HG03469 (cell line): ENCODE measurements around the gene CTBP1.

Experiments used
- ATAC-seq: cut with Tn5 transposase; IDR thresholded peaks from one replicate; pipeline ENCODE4 v1.9.1; 2021; ENCODE audit warnings: mild to moderate bottlenecking, moderate library complexity, moderate number of reproducible peaks; ENCODE audit not compliant: unreplicated experiment

CTBP1 gene

GRCh38 chr4:1211891-1212545 lies 36.9 kb downstream of the CTBP1 start:
- ATAC-seq = no peak

- no peak for ATAC-seq
Observed at GRCh38 chr4:1211371-1211770, 37.6 kb downstream of the CTBP1 start.

- no peak for ATAC-seq
Observed at GRCh38 chr4:1210971-1211370, 38.0 kb downstream of the CTBP1 start.

- ATAC-seq = no peak
Observed at GRCh38 chr4:1210241-1210841, 38.6 kb downstream of the CTBP1 start.

GRCh38 chr4:1209821-1210220 lies 39.1 kb downstream of the CTBP1 start:
- no peak for ATAC-seq

- ATAC-seq = no peak
Observed at GRCh38 chr4:1208970-1209704, 39.8 kb downstream of the CTBP1 start.

GRCh38 chr4:1208266-1208961 lies 40.5 kb downstream of the CTBP1 start:
- no peak for ATAC-seq

GRCh38 chr4:1207603-1208265 lies 41.2 kb downstream of the CTBP1 start:
- ATAC-seq = no peak

GRCh38 chr4:1207157-1207470 lies 41.8 kb downstream of the CTBP1 start:
- ATAC-seq = no peak

GRCh38 chr4:1206299-1207156 lies 42.4 kb downstream of the CTBP1 start:
- no peak for ATAC-seq

- ATAC-seq = no peak
Observed at GRCh38 chr4:1205586-1206298, 43.2 kb downstream of the CTBP1 start.

- no peak for ATAC-seq
Observed at GRCh38 chr4:1204828-1205585, 43.9 kb downstream of the CTBP1 start.

- no peak for ATAC-seq
Observed at GRCh38 chr4:1204286-1204827, 44.6 kb downstream of the CTBP1 start.

GRCh38 chr4:1203026-1203616 lies 45.8 kb downstream of the CTBP1 start:
- ATAC-seq = no peak

GRCh38 chr4:1202526-1203011 lies 46.4 kb downstream of the CTBP1 start:
- ATAC-seq = no peak

- no peak for ATAC-seq
Observed at GRCh38 chr4:1201851-1202525, 46.9 kb downstream of the CTBP1 start.

GRCh38 chr4:1200425-1201035 lies 48.4 kb downstream of the CTBP1 start:
- ATAC-seq = no peak
